Measurements from ENCODE around the gene SFRP5. TPM values are rescaled to one million over a fixed set of nuclear protein-coding genes. Genes with fewer than 3 reads are reported as not detected.

The SFRP5 gene
- total and polyA plus RNA-seq, 4 donors: 3.6 to 15.1 (median 6.5) TPM

DNA sequence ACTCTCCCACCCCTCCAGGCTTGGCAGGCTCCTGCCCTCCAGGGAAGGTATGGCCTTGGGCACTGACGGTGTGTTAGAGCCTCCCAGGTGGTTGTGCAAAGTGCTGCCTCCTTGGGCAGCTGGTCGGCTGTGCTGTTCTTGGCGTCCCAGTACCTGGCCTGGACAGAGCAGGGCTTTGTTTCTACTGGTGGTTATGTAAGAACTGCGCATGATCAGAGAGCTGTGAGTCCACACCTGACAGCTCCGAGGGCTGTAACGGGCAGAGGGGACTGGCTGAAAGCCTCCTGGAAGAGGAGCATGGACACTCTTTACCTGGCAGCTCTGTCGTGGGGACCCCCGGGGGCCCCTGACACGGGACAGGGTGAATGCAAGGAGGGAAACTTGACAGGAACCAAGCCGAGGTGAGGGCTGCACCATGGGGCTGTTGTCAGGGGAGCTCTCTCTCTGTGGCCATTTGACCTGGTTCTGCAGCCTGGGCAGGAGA is 3.1 kb upstream of the SFRP5 start:
- peaks cover 0 to 4% (median 2%) of the 10 kb centered on the region in 4 donors for H3K4me1 ChIP-seq (ENCODE audit: control insufficient read depth in 4 of 4, insufficient read depth in 4 of 4, low read length in 3 of 4)
- no peak for DNase-seq (ENCODE audit: low spot score)
- 57% methylated on average over 10 of the region's 10 CpGs for WGBS
- no peak overlapping the region for H3K9ac ChIP-seq (ENCODE audit: low read depth in 1 of 2, low read length in 2 of 2)
- TF ChIP-seq RXRA (IDR thresholded peaks at IDR 0.05) (no peak), FOXA2 (IDR thresholded peaks at IDR 0.05) (no peak), HNF4G (IDR thresholded peaks at IDR 0.05) (no peak), GABPA (IDR thresholded peaks at IDR 0.05 in 1 of 2, conservative IDR thresholded peaks at IDR 0.05 in 1 of 2) (no peak), TAF1 (conservative IDR thresholded peaks at IDR 0.05) (no peak), NR2F2 (IDR thresholded peaks at IDR 0.05) (no peak), FOXA1 (IDR thresholded peaks at IDR 0.05) (no peak), HNF4A (conservative IDR thresholded peaks at IDR 0.05) (no peak), JUND (IDR thresholded peaks at IDR 0.05) (no peak), SP1 (IDR thresholded peaks at IDR 0.05) (no peak)
- TF ChIP-seq, protein P1, sequence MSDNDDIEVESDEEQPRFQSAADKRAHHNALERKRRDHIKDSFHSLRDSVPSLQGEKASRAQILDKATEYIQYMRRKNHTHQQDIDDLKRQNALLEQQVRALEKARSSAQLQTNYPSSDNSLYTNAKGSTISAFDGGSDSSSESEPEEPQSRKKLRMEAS (IDR thresholded peaks at IDR 0.05): no peak
- TF ChIP-seq, protein P2, sequence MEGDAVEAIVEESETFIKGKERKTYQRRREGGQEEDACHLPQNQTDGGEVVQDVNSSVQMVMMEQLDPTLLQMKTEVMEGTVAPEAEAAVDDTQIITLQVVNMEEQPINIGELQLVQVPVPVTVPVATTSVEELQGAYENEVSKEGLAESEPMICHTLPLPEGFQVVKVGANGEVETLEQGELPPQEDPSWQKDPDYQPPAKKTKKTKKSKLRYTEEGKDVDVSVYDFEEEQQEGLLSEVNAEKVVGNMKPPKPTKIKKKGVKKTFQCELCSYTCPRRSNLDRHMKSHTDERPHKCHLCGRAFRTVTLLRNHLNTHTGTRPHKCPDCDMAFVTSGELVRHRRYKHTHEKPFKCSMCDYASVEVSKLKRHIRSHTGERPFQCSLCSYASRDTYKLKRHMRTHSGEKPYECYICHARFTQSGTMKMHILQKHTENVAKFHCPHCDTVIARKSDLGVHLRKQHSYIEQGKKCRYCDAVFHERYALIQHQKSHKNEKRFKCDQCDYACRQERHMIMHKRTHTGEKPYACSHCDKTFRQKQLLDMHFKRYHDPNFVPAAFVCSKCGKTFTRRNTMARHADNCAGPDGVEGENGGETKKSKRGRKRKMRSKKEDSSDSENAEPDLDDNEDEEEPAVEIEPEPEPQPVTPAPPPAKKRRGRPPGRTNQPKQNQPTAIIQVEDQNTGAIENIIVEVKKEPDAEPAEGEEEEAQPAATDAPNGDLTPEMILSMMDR (IDR thresholded peaks at IDR 0.05; ENCODE audit: low read depth, low read length, missing input control): no peak
- H3K27me3 ChIP-seq (ENCODE audit: control insufficient read depth in 4 of 4, insufficient read depth in 4 of 4, low read length in 3 of 4): peaks cover 2 to 9% (median 7%) of the 10 kb centered on the region in 4 donors
- no peaks in the 10 kb centered on the region for H3K36me3 ChIP-seq (ENCODE audit: control insufficient read depth in 4 of 4, insufficient read depth in 3 of 4, low read depth in 1 of 4, low read length in 3 of 4)
- no peak overlapping the region for H3K4me3 ChIP-seq (ENCODE audit: low read depth in 1 of 3, low read length in 3 of 3)
- no peak overlapping the region for H3K27ac ChIP-seq (ENCODE audit: low read depth in 1 of 2, low read length in 2 of 2)
- H3K9me3 ChIP-seq (ENCODE audit: control insufficient read depth in 4 of 4, low read length in 3 of 4): no peaks in the 10 kb centered on the region

DNA sequence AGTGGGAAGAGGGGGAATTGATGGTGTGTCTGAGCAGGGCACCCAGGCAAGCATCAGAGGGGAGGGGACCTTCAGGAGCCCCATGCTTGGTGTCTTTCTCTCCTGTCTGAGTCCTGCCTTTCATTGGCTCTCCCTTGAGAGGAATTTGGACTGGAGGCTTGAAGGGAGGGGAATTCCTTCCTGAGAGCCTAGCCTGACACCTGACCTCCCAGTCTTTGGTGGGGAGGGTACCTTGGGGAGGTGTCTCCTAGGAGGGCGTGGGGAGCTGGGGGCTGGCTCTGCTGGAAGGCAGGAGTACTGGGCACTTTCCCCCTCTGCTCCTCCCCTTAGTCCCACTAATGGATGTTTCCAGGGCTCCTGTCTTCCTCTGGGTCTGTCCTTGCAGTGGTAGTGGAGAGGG is 1.3 kb upstream of the SFRP5 start:
- DNase-seq (ENCODE audit: low spot score): no peak
- H3K9ac ChIP-seq (ENCODE audit: low read depth in 1 of 2, low read length in 2 of 2): no peak overlapping the region
- WGBS: 63% methylated on average over 1 of the region's 1 CpG
- peaks cover 2 to 9% (median 7%) of the 10 kb centered on the region in 4 donors for H3K27me3 ChIP-seq (ENCODE audit: control insufficient read depth in 4 of 4, insufficient read depth in 4 of 4, low read length in 3 of 4)
- TF ChIP-seq HNF4A (conservative IDR thresholded peaks at IDR 0.05) (no peak), EGR1 (IDR thresholded peaks at IDR 0.05; ENCODE audit: low read depth in 2 of 2) (no peak)
- no peak overlapping the region for H3K27ac ChIP-seq (ENCODE audit: low read depth in 1 of 2, low read length in 2 of 2)
- peaks cover 0 to 4% (median 2%) of the 10 kb centered on the region in 4 donors for H3K4me1 ChIP-seq (ENCODE audit: control insufficient read depth in 4 of 4, insufficient read depth in 4 of 4, low read length in 3 of 4)
- no peaks in the 10 kb centered on the region for H3K9me3 ChIP-seq (ENCODE audit: control insufficient read depth in 4 of 4, low read length in 3 of 4)
- H3K4me3 ChIP-seq (ENCODE audit: low read depth in 1 of 3, low read length in 3 of 3): no peak overlapping the region
- no peaks in the 10 kb centered on the region for H3K36me3 ChIP-seq (ENCODE audit: control insufficient read depth in 4 of 4, insufficient read depth in 3 of 4, low read depth in 1 of 4, low read length in 3 of 4)

DNA sequence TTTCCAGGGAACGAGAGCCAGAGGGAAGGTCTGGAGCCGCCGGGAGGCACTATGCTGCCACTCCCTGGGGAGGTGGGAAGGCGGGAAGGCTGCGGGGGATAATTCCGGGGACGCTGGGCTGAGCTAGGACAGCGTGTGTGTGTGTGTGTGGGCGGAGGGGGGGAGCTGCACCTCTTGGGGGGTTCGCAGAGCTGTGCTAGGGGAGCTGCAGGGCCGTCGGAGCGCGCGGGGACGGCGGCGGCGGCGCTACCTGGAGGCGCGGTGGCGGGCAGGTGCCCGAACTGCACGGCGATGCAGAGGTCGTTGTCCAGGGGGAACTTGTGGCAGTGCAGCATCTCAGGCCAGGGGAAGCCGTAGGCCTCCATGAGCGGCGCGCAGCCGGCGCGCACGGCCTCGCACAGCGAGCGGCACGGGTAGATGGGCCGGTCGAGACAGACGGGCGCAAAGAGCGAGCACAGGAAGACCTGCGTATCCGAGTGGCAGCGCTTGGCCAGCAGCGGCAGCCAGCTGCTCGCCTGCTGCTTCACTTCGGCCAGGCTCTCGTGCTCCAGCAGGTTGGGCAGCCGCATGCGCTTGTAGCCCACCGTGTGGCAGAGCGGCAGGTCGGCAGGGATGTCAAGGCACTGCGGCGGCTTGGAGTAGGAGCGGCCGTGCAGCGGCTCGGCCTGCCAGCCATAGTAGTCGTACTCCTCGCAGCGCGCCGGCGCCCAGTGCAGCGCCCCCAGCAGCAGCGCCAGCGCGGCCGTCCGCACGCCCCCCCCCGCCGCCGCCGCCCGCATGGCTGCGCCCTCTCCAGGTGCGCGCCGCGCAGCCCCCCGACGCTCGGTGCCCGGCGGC is 526 bp downstream of the SFRP5 start:
- Histone ChIP-seq H3K27ac (ENCODE audit: low read depth in 1 of 2, low read length in 2 of 2) (no peak overlapping the region), H3K27me3 (ENCODE audit: control insufficient read depth in 4 of 4, insufficient read depth in 4 of 4, low read length in 3 of 4) (peaks cover 2 to 9% (median 7%) of the 10 kb centered on the region in 4 donors), H3K9me3 (ENCODE audit: control insufficient read depth in 4 of 4, low read length in 3 of 4) (no peaks in the 10 kb centered on the region), H3K9ac (ENCODE audit: low read depth in 1 of 2, low read length in 2 of 2) (no peak overlapping the region), H3K4me1 (ENCODE audit: control insufficient read depth in 4 of 4, insufficient read depth in 4 of 4, low read length in 3 of 4) (peaks cover 0 to 4% (median 2%) of the 10 kb centered on the region in 4 donors), H3K4me3 (ENCODE audit: low read depth in 1 of 3, low read length in 3 of 3) (peak overlapping the region in 1 of 3 donors; percentile 23), H3K36me3 (ENCODE audit: control insufficient read depth in 4 of 4, insufficient read depth in 3 of 4, low read depth in 1 of 4, low read length in 3 of 4) (no peaks in the 10 kb centered on the region)
- 2% methylated on average over 90 of the region's 90 CpGs for WGBS
- no peak for DNase-seq (ENCODE audit: low spot score)
- no peak for TF ChIP-seq RXRA (IDR thresholded peaks at IDR 0.05)
- TF ChIP-seq, protein P1 (IDR thresholded peaks at IDR 0.05): no peak
- TF ChIP-seq EGR1 (IDR thresholded peaks at IDR 0.05; ENCODE audit: low read depth in 2 of 2): no peak
- TF ChIP-seq HNF4A (conservative IDR thresholded peaks at IDR 0.05): no peak
- TF ChIP-seq, protein P3, sequence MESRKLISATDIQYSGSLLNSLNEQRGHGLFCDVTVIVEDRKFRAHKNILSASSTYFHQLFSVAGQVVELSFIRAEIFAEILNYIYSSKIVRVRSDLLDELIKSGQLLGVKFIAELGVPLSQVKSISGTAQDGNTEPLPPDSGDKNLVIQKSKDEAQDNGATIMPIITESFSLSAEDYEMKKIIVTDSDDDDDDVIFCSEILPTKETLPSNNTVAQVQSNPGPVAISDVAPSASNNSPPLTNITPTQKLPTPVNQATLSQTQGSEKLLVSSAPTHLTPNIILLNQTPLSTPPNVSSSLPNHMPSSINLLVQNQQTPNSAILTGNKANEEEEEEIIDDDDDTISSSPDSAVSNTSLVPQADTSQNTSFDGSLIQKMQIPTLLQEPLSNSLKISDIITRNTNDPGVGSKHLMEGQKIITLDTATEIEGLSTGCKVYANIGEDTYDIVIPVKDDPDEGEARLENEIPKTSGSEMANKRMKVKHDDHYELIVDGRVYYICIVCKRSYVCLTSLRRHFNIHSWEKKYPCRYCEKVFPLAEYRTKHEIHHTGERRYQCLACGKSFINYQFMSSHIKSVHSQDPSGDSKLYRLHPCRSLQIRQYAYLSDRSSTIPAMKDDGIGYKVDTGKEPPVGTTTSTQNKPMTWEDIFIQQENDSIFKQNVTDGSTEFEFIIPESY (IDR thresholded peaks at IDR 0.05): no peak
- no peak for TF ChIP-seq YY1 (IDR thresholded peaks at IDR 0.05)
- TF ChIP-seq SP1 (IDR thresholded peaks at IDR 0.05): no peak
- no peak for TF ChIP-seq NR2F2 (IDR thresholded peaks at IDR 0.05)
- no peak for TF ChIP-seq FOXA1 (IDR thresholded peaks at IDR 0.05)
- no peak for TF ChIP-seq GABPA (IDR thresholded peaks at IDR 0.05 in 1 of 2, conservative IDR thresholded peaks at IDR 0.05 in 1 of 2)
- TF ChIP-seq, protein P4, sequence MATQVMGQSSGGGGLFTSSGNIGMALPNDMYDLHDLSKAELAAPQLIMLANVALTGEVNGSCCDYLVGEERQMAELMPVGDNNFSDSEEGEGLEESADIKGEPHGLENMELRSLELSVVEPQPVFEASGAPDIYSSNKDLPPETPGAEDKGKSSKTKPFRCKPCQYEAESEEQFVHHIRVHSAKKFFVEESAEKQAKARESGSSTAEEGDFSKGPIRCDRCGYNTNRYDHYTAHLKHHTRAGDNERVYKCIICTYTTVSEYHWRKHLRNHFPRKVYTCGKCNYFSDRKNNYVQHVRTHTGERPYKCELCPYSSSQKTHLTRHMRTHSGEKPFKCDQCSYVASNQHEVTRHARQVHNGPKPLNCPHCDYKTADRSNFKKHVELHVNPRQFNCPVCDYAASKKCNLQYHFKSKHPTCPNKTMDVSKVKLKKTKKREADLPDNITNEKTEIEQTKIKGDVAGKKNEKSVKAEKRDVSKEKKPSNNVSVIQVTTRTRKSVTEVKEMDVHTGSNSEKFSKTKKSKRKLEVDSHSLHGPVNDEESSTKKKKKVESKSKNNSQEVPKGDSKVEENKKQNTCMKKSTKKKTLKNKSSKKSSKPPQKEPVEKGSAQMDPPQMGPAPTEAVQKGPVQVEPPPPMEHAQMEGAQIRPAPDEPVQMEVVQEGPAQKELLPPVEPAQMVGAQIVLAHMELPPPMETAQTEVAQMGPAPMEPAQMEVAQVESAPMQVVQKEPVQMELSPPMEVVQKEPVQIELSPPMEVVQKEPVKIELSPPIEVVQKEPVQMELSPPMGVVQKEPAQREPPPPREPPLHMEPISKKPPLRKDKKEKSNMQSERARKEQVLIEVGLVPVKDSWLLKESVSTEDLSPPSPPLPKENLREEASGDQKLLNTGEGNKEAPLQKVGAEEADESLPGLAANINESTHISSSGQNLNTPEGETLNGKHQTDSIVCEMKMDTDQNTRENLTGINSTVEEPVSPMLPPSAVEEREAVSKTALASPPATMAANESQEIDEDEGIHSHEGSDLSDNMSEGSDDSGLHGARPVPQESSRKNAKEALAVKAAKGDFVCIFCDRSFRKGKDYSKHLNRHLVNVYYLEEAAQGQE (IDR thresholded peaks at IDR 0.05): no peak
- no peak for TF ChIP-seq HNF4G (IDR thresholded peaks at IDR 0.05)
- TF ChIP-seq JUND (IDR thresholded peaks at IDR 0.05): no peak
